Effector memory CD4-positive, alpha-beta T cell (primary cell): ENCODE results near the gene RSRC1.

Source experiments
- DNase-seq, 3 donors: peaks; one replicate each; pipeline ENCODE4 v3.0.0-alpha.2; 2020
- H3K27ac ChIP-seq: 2 replicates; pipeline ENCODE4 v1.7.0; 2013; ENCODE audit warnings: mild to moderate bottlenecking, low read length, moderate library complexity; ENCODE audit not compliant: insufficient read depth, poor library complexity, severe bottlenecking
- H3K27me3 ChIP-seq: replicated peaks from 2 replicates; pipeline ENCODE4 v1.7.0; 2013; ENCODE audit warnings: mild to moderate bottlenecking, low read length; ENCODE audit not compliant: insufficient read depth, control insufficient read depth, poor library complexity, severe bottlenecking
- H3K36me3 ChIP-seq: 2 replicates; pipeline ENCODE4 v1.7.0; 2013; ENCODE audit warnings: mild to moderate bottlenecking, low read length, moderate library complexity; ENCODE audit not compliant: control insufficient read depth, insufficient read depth
- H3K4me1 ChIP-seq: 2 replicates; pipeline ENCODE4 v1.7.0; 2013; ENCODE audit warnings: low read length, mild to moderate bottlenecking; ENCODE audit not compliant: control insufficient read depth, insufficient read depth, poor library complexity, severe bottlenecking
- H3K4me3 ChIP-seq: 2 replicates; pipeline ENCODE4 v1.7.0; 2013; ENCODE audit warnings: low read length, low read depth, mild to moderate bottlenecking; ENCODE audit not compliant: insufficient read depth, poor library complexity, severe bottlenecking
- H3K9me3 ChIP-seq: 2 replicates; pipeline ENCODE4 v1.7.0; 2013; ENCODE audit warnings: mild to moderate bottlenecking, low read length, moderate library complexity; ENCODE audit not compliant: control insufficient read depth

Gene RSRC1

DNA sequence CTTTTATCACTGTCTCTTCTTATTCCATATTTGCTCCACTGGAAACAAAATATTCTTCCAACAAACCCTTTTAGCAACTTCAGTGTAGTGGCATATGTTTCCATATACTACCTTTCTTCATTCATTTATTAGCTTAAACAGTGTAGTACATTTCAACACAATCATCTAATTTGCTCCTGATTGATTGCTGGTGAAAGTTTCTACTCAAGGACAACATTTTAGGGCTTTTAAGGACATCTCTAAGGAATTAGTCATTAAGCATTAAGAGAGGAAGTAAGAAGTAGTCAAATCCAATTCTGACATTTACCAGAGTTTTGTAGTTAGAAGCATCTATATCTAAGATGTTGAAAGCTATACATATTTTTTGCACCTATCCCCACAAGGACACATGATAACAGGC lies 55.8 kb downstream of the RSRC1 start:
- no peak for DNase-seq
- no peaks in the 10 kb centered on the region for H3K4me1 ChIP-seq
- H3K4me3 ChIP-seq, result no peak overlapping the region

DNA sequence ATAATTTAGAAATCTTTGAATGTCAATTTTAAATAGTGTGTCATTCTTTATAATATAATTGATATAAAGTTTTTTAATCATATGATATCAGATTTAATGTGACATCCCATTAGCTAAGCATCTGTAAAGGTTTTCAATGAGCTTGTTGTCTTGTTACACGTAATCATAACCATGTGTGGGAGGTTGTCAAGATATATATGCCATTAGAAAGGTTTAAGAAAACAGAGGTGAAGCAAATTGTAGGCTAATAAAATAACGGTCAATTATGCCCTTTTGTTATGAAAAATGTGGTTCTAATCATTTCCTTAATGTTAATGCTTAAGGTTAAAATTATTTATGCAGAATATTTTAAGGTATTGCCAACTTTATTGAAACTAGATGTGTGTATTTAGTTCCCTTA lies 56.3 kb downstream of the RSRC1 start:
- no peaks in the 10 kb centered on the region for H3K9me3 ChIP-seq
- H3K4me3 ChIP-seq, result no peak overlapping the region
- H3K4me1 ChIP-seq, result no peaks in the 10 kb centered on the region
- DNase-seq, result no peak
- peaks cover 3% of the 10 kb centered on the region for H3K36me3 ChIP-seq
- H3K27me3 ChIP-seq, result no peaks in the 10 kb centered on the region
- no peak overlapping the region for H3K27ac ChIP-seq

More for the DNA sequence above, 55.8 kb downstream of the RSRC1 start:
- Histone ChIP-seq H3K27ac (no peak overlapping the region), H3K36me3 (peaks cover 3% of the 10 kb centered on the region), H3K9me3 (no peaks in the 10 kb centered on the region), H3K27me3 (no peaks in the 10 kb centered on the region)

DNA sequence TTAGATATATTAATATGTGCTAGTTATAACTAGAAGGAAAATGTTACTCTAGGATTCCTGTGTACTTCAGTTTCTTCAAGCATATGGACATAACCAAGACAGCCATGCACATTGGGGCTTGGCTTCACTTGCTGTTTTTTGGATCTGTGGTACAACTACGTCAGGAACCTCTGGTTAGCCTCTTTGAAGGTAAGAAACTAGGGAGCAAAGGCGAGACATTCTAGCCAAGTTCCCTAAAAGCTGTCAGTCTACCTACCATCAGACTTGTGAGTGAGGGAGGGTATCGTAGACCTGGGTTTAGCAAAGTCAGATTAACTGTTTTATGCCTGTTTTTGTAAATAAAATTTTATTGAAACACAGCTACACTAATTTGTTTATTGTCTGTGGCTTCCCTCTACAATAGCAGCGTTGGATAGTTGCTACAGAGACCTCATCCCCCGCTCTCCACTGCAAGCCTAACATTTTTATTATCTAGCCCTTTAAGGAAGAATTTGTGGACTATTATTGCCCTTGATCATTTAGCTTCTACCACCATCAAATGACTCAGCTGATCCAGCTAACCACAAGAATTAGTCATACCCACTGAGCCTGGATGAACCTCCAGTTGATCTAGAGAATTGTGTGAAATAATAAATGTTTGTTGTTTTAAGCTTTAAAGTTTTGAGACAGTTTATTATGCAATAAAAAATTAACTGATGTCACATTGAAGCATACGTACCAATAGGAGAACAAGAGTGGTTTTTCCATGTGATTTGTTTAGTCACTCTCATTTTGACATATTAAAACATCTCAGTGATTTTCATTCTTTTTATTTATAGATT lies 58.1 kb downstream of the RSRC1 start:
- no peaks in the 10 kb centered on the region for H3K27me3 ChIP-seq
- H3K4me1 ChIP-seq, result no peaks in the 10 kb centered on the region
- H3K27ac ChIP-seq, result no peak overlapping the region
- H3K4me3 ChIP-seq, result no peak overlapping the region
- no peaks in the 10 kb centered on the region for H3K9me3 ChIP-seq
- DNase-seq, result no peak
- H3K36me3 ChIP-seq, result peaks cover 3% of the 10 kb centered on the region

DNA sequence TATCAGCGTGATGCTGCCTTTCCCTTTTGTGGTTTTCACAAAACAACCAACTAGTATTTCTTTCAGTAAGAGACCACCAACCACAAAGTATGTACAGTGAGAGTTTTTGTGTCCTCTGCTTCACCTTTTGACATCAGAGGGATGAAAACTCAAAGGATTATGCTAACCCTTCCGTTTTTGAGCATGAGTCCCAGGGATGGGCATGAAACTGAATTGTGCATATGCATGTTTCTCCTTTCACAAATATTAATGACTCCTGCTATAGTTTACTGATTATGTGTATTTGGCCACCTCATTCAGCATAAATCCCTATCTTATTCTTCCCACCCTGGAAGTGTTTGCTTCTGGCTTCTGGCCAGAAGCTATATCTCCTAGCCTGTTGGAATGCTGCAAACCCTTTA lies 59.2 kb downstream of the RSRC1 start:
- Histone ChIP-seq H3K36me3 (peaks cover 3% of the 10 kb centered on the region), H3K27me3 (no peaks in the 10 kb centered on the region), H3K9me3 (no peaks in the 10 kb centered on the region), H3K4me1 (no peaks in the 10 kb centered on the region), H3K4me3 (no peak overlapping the region), H3K27ac (no peak overlapping the region)
- DNase-seq, result no peak

DNA sequence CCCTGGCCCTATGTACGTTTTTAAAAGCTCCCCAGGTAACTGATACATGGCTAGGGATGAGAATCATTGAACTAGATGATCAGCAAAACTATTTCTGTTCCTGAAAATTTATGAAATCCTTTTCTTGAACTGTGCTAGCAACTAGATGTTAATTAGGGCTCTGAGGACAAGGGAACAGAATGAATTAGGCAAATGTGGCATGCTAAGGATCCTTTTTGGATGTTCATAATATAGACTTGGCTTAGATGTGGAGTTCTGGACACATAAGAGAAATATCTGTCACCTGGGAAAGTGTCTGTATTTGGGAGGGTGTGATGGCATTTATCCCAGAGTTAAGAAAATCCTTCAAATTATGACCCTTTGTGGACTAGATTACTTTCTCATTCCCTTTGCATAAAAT lies 71.2 kb downstream of the RSRC1 start:
- Histone ChIP-seq H3K9me3 (no peaks in the 10 kb centered on the region), H3K27me3 (no peaks in the 10 kb centered on the region), H3K4me3 (no peak overlapping the region), H3K36me3 (no peaks in the 10 kb centered on the region), H3K27ac (no peak overlapping the region), H3K4me1 (no peaks in the 10 kb centered on the region)
- DNase-seq, result no peak

DNA sequence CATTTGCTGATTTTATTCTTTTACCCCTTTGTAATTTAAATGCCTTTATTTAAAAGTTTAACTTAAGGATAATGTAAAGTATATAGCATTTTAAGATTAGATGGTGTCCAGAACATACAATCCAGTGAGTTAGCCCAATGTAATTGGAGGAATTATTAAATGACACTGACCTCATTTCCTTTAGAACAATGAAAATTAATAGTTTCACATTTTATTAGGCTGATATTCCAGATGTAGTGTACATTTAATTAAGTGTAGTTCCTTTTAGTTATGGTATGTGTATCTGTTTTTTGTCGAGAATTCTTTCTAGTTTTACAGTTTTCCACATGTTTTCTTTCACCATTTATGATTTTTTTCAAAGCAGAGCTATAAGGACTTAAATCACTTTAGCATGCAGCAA lies 75.8 kb downstream of the RSRC1 start:
- H3K4me1 ChIP-seq, result no peaks in the 10 kb centered on the region
- no peaks in the 10 kb centered on the region for H3K27me3 ChIP-seq
- H3K4me3 ChIP-seq, result no peak overlapping the region
- no peaks in the 10 kb centered on the region for H3K9me3 ChIP-seq
- H3K27ac ChIP-seq, result no peak overlapping the region
- DNase-seq, result no peak
- H3K36me3 ChIP-seq, result no peaks in the 10 kb centered on the region

DNA sequence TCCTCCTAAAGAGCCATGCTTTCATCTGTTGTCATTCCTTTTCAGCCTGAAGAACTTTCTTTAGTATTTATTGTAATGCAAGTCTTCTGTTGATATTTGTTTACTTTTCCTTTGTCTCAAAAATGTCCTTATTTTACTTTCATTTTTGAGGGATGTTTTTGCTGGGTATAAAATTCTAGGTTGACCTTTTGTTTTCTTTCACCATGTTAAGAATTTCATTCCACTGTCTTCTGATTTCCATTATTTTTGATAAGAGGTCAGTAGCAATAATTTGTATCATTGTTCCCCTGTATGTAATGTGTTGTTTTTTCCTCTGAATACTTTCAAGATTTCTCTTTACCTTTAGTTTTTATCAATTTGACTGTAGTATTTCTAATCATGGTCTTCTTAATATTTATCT lies 91.1 kb downstream of the RSRC1 start:
- Histone ChIP-seq H3K27me3 (no peaks in the 10 kb centered on the region), H3K4me1 (no peaks in the 10 kb centered on the region), H3K27ac (no peak overlapping the region), H3K4me3 (no peak overlapping the region), H3K9me3 (peaks cover 6% of the 10 kb centered on the region), H3K36me3 (peaks cover 3% of the 10 kb centered on the region)
- no peak for DNase-seq

DNA sequence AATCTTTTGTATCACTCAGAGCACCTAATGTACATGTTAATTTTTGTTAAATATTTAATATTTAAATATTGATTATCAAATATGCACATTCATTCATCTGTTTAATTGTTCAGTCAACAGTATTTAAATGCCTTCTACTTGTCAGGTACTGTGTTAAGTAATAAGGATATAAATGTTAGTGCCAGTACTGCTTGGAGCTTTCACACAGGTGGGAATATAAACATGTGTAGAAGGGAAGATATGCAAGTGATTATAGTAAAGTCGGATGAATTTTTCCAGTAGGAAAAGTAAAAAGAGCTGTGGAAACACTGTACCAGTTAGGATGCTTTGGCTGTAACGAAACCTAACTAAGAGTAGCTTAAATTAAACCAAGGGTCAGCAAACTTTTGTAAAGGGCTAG lies 95.4 kb downstream of the RSRC1 start:
- no peak for DNase-seq
- H3K27ac ChIP-seq, result no peak overlapping the region
- H3K4me1 ChIP-seq, result no peaks in the 10 kb centered on the region
- no peaks in the 10 kb centered on the region for H3K9me3 ChIP-seq
- no peaks in the 10 kb centered on the region for H3K27me3 ChIP-seq
- peaks cover 3% of the 10 kb centered on the region for H3K36me3 ChIP-seq
- no peak overlapping the region for H3K4me3 ChIP-seq

DNA sequence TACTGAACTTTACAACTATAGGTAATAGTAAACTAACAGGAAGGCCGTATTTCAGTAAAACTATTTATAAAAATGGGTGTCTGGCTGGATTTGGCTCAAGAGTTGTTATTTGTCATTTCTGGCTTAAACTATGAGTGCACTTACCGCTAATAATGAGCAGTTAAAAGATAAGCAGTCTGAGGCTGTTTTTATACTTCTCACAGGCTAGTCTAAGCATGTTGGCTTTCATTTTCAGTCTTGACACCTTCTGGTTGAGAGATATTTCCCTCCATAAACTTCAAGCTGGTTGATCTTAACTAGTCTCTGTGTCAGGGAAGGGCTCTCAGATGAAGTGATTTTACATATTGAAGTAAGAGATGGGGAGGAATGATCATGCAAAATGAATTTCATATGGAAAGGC lies 96.1 kb downstream of the RSRC1 start:
- no peaks in the 10 kb centered on the region for H3K4me1 ChIP-seq
- no peak overlapping the region for H3K27ac ChIP-seq
- no peaks in the 10 kb centered on the region for H3K9me3 ChIP-seq
- no peaks in the 10 kb centered on the region for H3K27me3 ChIP-seq
- peaks cover 3% of the 10 kb centered on the region for H3K36me3 ChIP-seq
- DNase-seq, result no peak
- no peak overlapping the region for H3K4me3 ChIP-seq

DNA sequence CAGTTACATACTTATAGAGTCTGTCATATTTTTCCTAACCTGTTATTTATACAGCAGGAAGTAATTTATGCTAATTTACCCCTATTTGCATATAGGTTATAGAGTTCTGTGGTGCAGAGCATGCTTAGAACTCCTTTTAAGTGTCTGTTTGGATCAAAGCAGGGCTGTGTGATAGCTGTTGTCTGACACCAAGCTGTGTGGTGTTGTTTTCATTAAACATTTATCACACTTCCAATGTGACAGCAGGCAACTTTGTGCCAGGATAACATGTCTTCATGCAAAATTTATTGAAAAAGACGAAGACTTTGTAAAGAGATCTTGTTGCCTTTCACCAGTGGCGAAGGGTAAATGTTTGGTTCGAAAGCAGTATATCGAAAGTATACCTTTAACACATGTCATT lies 100.2 kb downstream of the RSRC1 start:
- Histone ChIP-seq H3K4me1 (no peaks in the 10 kb centered on the region), H3K36me3 (no peaks in the 10 kb centered on the region), H3K27ac (no peak overlapping the region), H3K27me3 (no peaks in the 10 kb centered on the region), H3K9me3 (no peaks in the 10 kb centered on the region), H3K4me3 (no peak overlapping the region)
- no peak for DNase-seq
